GM18505 (cell line): ENCODE data around the gene PPP1R12B.
"Not testable (repeated sequence)": the region's sequence is repeated elsewhere in the genome, so short reads cannot be mapped to it uniquely, and the experiment has no call there.

ENCODE experiments used
- ATAC-seq: cut with Tn5 transposase; IDR thresholded peaks from one replicate; pipeline ENCODE4 v1.9.1; 2021; ENCODE audit not compliant: unreplicated experiment
- POLR2A ChIP-seq: IDR thresholded peaks from 4 replicates; pipeline ENCODE4 v1.6.1; 2011; ENCODE audit warnings: borderline replicate concordance; ENCODE audit not compliant: insufficient read depth, insufficient read length; ENCODE audit errors: extremely low read depth

The PPP1R12B gene

GRCh38 chr1:202615501-202616354, 267.2 kb downstream of the PPP1R12B start:
- TF ChIP-seq POLR2A, result no peak
- peak; percentile 71 for ATAC-seq

GRCh38 chr1:202616355-202616915, 267.9 kb downstream of the PPP1R12B start:
- ATAC-seq, result peak; percentile 34

GRCh38 chr1:202619012-202619411, 270.5 kb downstream of the PPP1R12B start:
- not testable (repeated sequence) for ATAC-seq

More at GRCh38 chr1:202616355-202616915, 267.9 kb downstream of the PPP1R12B start:
- TF ChIP-seq POLR2A, result no peak

GRCh38 chr1:202619505-202619904, 271.0 kb downstream of the PPP1R12B start:
- no peak for TF ChIP-seq POLR2A

GRCh38 chr1:202620036-202620435, 271.5 kb downstream of the PPP1R12B start:
- ATAC-seq, result not testable (repeated sequence)

More at GRCh38 chr1:202619505-202619904, 271.0 kb downstream of the PPP1R12B start:
- no peak for ATAC-seq

GRCh38 chr1:202621446-202621845, 272.9 kb downstream of the PPP1R12B start:
- TF ChIP-seq POLR2A, result no peak
- no peak for ATAC-seq

- no peak for ATAC-seq
- no peak for TF ChIP-seq POLR2A
Observed at GRCh38 chr1:202622388-202622787, 273.9 kb downstream of the PPP1R12B start.

GRCh38 chr1:202623075-202623474, 274.6 kb downstream of the PPP1R12B start:
- TF ChIP-seq POLR2A, result no peak
- ATAC-seq, result no peak

GRCh38 chr1:202623476-202623875, 275.0 kb downstream of the PPP1R12B start:
- not testable (repeated sequence) for ATAC-seq

- no peak for TF ChIP-seq POLR2A
Observed at GRCh38 chr1:202624088-202624780, 275.7 kb downstream of the PPP1R12B start.

GRCh38 chr1:202624781-202625108, 276.2 kb downstream of the PPP1R12B start:
- TF ChIP-seq POLR2A, result no peak
- no peak for ATAC-seq

More at GRCh38 chr1:202624088-202624780, 275.7 kb downstream of the PPP1R12B start:
- no peak for ATAC-seq

- ATAC-seq, result no peak
- no peak for TF ChIP-seq POLR2A
Observed at GRCh38 chr1:202625416-202626360, 277.2 kb downstream of the PPP1R12B start.

- ATAC-seq, result not testable (repeated sequence)
Observed at GRCh38 chr1:202627036-202627435, 278.5 kb downstream of the PPP1R12B start.
